ENCODE measurements around the gene LTA4H.

Gene LTA4H

GRCh38 chr12:96054244-96054610 is 18.8 kb upstream of the LTA4H start:
- no peak for TF ChIP-seq CTCF (IDR thresholded peaks at IDR 0.05; ENCODE audit: insufficient read depth, low read length, poor library complexity, severe bottlenecking)
- H3K27me3 ChIP-seq (replicated peaks; ENCODE audit: control insufficient read depth, insufficient read depth, low read length) = no peaks in the 10 kb centered on the region
- no peaks in the 10 kb centered on the region for H3K36me3 ChIP-seq (ENCODE audit: control insufficient read depth, insufficient read depth, low read length)
- no peak for DNase-seq (ENCODE audit: extremely low read depth, insufficient read length)
- no peak overlapping the region for H3K4me3 ChIP-seq (replicated peaks; ENCODE audit: low read depth, low read length)

GRCh38 chr12:96053476-96054243 is 18.3 kb upstream of the LTA4H start:
- Histone ChIP-seq H3K36me3 (ENCODE audit: control insufficient read depth, insufficient read depth, low read length) (no peaks in the 10 kb centered on the region), H3K4me3 (replicated peaks; ENCODE audit: low read depth, low read length) (no peak overlapping the region), H3K27me3 (replicated peaks; ENCODE audit: control insufficient read depth, insufficient read depth, low read length) (no peaks in the 10 kb centered on the region)
- no peak for TF ChIP-seq CTCF (IDR thresholded peaks at IDR 0.05; ENCODE audit: insufficient read depth, low read length, poor library complexity, severe bottlenecking)
- DNase-seq (ENCODE audit: extremely low read depth, insufficient read length) = no peak

GRCh38 chr12:96051756-96052485 is 16.5 kb upstream of the LTA4H start:
- DNase-seq (ENCODE audit: extremely low read depth, insufficient read length) = no peak
- Histone ChIP-seq H3K36me3 (ENCODE audit: control insufficient read depth, insufficient read depth, low read length) (no peaks in the 10 kb centered on the region), H3K4me3 (replicated peaks; ENCODE audit: low read depth, low read length) (no peak overlapping the region), H3K27me3 (replicated peaks; ENCODE audit: control insufficient read depth, insufficient read depth, low read length) (no peaks in the 10 kb centered on the region)
- no peak for TF ChIP-seq CTCF (IDR thresholded peaks at IDR 0.05; ENCODE audit: insufficient read depth, low read length, poor library complexity, severe bottlenecking)

GRCh38 chr12:96050139-96050538 is 14.8 kb upstream of the LTA4H start:
- Histone ChIP-seq H3K4me3 (replicated peaks; ENCODE audit: low read depth, low read length) (no peak overlapping the region), H3K27me3 (replicated peaks; ENCODE audit: control insufficient read depth, insufficient read depth, low read length) (no peaks in the 10 kb centered on the region), H3K36me3 (ENCODE audit: control insufficient read depth, insufficient read depth, low read length) (no peaks in the 10 kb centered on the region)
- TF ChIP-seq CTCF (IDR thresholded peaks at IDR 0.05; ENCODE audit: insufficient read depth, low read length, poor library complexity, severe bottlenecking) = no peak
- DNase-seq (ENCODE audit: extremely low read depth, insufficient read length) = no peak

GRCh38 chr12:96049101-96049500 is 13.7 kb upstream of the LTA4H start:
- no peaks in the 10 kb centered on the region for H3K36me3 ChIP-seq (ENCODE audit: control insufficient read depth, insufficient read depth, low read length)
- no peak for DNase-seq (ENCODE audit: extremely low read depth, insufficient read length)

More at GRCh38 chr12:96049101-96049500, 13.7 kb upstream of the LTA4H start:
- no peaks in the 10 kb centered on the region for H3K27me3 ChIP-seq (replicated peaks; ENCODE audit: control insufficient read depth, insufficient read depth, low read length)
- H3K4me3 ChIP-seq (replicated peaks; ENCODE audit: low read depth, low read length) = no peak overlapping the region
- TF ChIP-seq CTCF (IDR thresholded peaks at IDR 0.05; ENCODE audit: insufficient read depth, low read length, poor library complexity, severe bottlenecking) = no peak
